PFSK-1 (cell line): ENCODE results near the gene VSTM4.

ENCODE experiments used
- FOXP2 ChIP-seq: optimal IDR thresholded peaks from 2 replicates; pipeline ENCODE3; 2011; ENCODE audit warnings: borderline replicate concordance, control low read depth, inconsistent platforms; ENCODE audit not compliant: insufficient read depth; ENCODE audit errors: extremely low read length, extremely low read depth
- POLR2AphosphoS5 ChIP-seq: IDR thresholded peaks from 2 replicates; pipeline ENCODE4 v1.6.1; 2012; ENCODE audit warnings: low read depth, mild to moderate bottlenecking, control low read depth, low read length, moderate library complexity
- REST ChIP-seq, 2 experiments: IDR thresholded peaks; 2 replicates each; pipeline versions ENCODE4 v1.6.1 to v1.8.0; 2011 to 2012; ENCODE audit warnings: low read depth in 2 of 2, low read length in 2 of 2, control low read depth in 1 of 2, inconsistent platforms in 1 of 2, mild to moderate bottlenecking in 1 of 2, moderate library complexity in 1 of 2; ENCODE audit not compliant: insufficient read depth in 1 of 2
- SIN3A ChIP-seq: IDR thresholded peaks from 2 replicates; pipeline ENCODE4 v1.6.1; 2012; ENCODE audit warnings: mild to moderate bottlenecking, low read length, moderate library complexity, borderline replicate concordance; ENCODE audit not compliant: insufficient read depth
- TAF1 ChIP-seq: IDR thresholded peaks from 2 replicates; pipeline ENCODE4 v1.6.1; 2012; ENCODE audit warnings: low read length, control low read depth, borderline replicate concordance; ENCODE audit not compliant: insufficient read depth

Gene VSTM4

DNA sequence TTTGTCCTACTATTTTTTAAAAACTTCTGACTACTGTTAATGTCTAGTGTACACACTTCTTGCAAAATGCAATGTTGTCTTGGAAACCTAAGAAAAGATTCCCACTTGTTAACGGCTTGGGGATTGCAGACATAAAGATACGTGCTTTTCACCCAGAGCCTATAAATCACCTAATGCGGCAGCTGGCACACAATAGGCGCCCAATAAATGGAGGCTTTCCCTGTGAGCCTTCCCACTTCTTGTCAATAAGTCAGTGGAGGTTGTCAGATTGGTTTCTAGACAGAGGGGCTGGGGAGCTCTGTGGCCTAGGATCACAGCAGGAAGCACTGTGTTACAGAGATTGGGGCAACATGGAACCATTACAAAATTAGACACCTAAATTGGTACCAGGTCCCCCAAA is 74.7 kb downstream of the VSTM4 start:
- no peak for TF ChIP-seq POLR2AphosphoS5

DNA sequence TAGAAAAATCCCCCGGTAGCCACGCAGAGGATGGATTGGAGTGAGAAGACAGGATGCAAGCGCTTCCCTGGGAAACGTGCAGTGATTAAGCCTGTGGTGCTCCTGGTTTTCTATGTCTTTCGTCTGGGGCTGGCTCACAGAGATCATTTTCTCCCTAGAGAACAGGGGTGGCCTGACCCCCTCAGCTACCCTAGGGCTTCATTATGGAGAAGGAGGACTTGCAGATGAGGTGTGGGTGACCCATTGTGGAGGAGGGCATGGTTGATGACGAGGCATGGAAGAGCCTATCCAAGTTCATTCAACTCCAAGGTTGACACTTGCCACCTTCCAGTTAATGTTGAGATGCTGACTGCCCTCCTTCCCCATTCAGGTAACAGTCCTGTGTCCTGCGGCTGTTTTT is 75.9 kb downstream of the VSTM4 start:
- no peak for TF ChIP-seq REST (IDR thresholded peaks at IDR 0.05; ENCODE audit: insufficient read depth in 1 of 2, low read depth in 2 of 2, low read length in 2 of 2)
- no peak for TF ChIP-seq FOXP2
- TF ChIP-seq SIN3A: no peak
- TF ChIP-seq TAF1: no peak
- no peak for TF ChIP-seq POLR2AphosphoS5

DNA sequence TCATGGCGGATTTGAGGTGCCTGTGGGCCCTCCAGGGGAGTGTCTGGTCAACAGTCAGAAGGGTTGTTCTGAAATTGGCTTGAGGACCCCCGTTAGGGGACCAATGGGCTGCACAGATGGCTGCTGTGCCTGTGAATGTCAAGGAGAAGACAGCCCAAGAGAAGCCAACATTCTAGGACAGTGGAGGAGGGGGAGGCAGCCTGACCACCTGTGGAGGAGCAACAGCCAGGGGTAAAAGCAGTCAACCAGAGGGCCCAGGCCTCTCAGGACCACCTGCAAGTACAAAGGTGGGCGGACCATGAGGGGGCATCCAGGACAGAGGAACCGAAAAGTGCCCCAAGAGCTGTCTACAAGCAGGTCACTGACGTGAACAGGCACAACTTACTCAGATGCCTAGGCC is 76.6 kb downstream of the VSTM4 start:
- TF ChIP-seq TAF1: no peak
- no peak for TF ChIP-seq SIN3A
- TF ChIP-seq FOXP2: no peak
- TF ChIP-seq REST (IDR thresholded peaks at IDR 0.05; ENCODE audit: insufficient read depth in 1 of 2, low read depth in 2 of 2, low read length in 2 of 2): no peak
- TF ChIP-seq POLR2AphosphoS5: no peak

DNA sequence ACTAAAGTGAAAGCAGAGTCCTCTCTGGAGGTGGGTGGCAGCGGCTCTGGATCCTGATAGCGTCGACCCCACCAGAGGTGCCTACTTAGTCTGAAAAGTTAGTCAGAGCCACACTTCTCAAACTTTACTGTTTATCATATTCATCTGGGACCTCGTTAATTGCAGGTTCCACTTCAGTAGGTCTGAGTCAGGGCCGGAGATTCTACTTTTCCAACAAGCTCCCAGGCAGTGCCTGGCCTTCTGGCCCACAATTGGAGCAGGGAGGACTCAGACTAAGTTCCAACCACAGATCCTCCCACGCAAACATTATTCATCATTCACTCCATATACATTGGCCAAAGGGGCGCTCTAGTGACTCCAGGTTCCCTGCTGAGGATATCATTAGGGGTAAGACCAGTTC is 78.1 kb downstream of the VSTM4 start:
- no peak for TF ChIP-seq TAF1

DNA sequence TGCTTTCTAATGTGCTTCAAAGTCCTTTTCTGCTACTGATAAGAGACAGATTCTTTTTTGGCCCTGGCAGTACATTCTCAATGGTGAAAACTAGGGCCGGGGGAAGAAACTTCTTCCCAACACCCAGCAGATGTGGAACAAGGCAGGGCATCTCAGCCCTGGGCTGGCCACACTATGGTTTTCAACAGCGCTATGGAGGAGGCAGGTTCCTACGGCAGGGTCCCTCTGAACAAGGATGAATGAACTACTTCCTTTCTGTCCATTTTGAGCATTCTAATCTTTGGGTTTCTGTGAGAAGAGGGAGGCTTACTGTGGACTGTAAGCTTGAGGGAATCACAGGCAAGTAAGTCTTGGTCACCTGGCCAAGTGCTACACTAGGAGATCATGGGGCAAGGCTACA is 78.7 kb downstream of the VSTM4 start:
- TF ChIP-seq SIN3A (no peak), POLR2AphosphoS5 (no peak), FOXP2 (no peak), REST (IDR thresholded peaks at IDR 0.05; ENCODE audit: insufficient read depth in 1 of 2, low read depth in 2 of 2, low read length in 2 of 2) (no peak), TAF1 (no peak)

GRCh38 chr10:49035920-49036319 is 79.4 kb downstream of the VSTM4 start:
- TF ChIP-seq FOXP2: no peak
- no peak for TF ChIP-seq REST (IDR thresholded peaks at IDR 0.05; ENCODE audit: insufficient read depth in 1 of 2, low read depth in 2 of 2, low read length in 2 of 2)
- TF ChIP-seq TAF1: no peak
- no peak for TF ChIP-seq POLR2AphosphoS5
- no peak for TF ChIP-seq SIN3A
